Nephron progenitor cell (in vitro differentiated cells): ENCODE data around the gene PRICKLE2.

Experiments used
- DNase-seq: peaks from one replicate; pipeline ENCODE4 v3.0.0; 2021
- H3K27ac Mint-ChIP-seq: 2 replicates; pipeline ENCODE4 v1.8.0; 2021; ENCODE audit warnings: mild to moderate bottlenecking, moderate library complexity, mixed read lengths
- H3K27me3 Mint-ChIP-seq: 2 replicates; pipeline ENCODE4 v1.8.0; 2021; ENCODE audit warnings: mild to moderate bottlenecking, low read depth, mixed read lengths; ENCODE audit not compliant: poor library complexity
- H3K36me3 Mint-ChIP-seq: 2 replicates; pipeline ENCODE4 v1.8.0; 2021; ENCODE audit warnings: low read depth, mixed read lengths
- H3K4me1 Mint-ChIP-seq: 2 replicates; pipeline ENCODE4 v1.8.0; 2021; ENCODE audit warnings: mixed read lengths
- H3K4me3 Mint-ChIP-seq: 2 replicates; pipeline ENCODE4 v1.8.0; 2021; ENCODE audit warnings: mild to moderate bottlenecking, moderate library complexity, mixed read lengths
- H3K9me3 Mint-ChIP-seq: 2 replicates; pipeline ENCODE4 v1.8.0; 2021; ENCODE audit warnings: mild to moderate bottlenecking, moderate library complexity, mixed read lengths
- CTCF ChIP-seq: fragments of 200-600 bp; sonication (generic); IDR thresholded peaks from 2 replicates; pipeline ENCODE4 v1.5.0; 2021; ENCODE audit warnings: antibody characterized with exemption

Gene PRICKLE2

GRCh38 chr3:64053581-64053980 lies 171.7 kb downstream of the PRICKLE2 start:
- H3K4me3 Mint-ChIP-seq: no peak overlapping the region
- no peak overlapping the region for H3K27ac Mint-ChIP-seq
- H3K27me3 Mint-ChIP-seq: peaks cover 3% of the 10 kb centered on the region
- no peak for TF ChIP-seq CTCF
- peaks cover 14% of the 10 kb centered on the region for H3K4me1 Mint-ChIP-seq
- no peak for DNase-seq
- no peaks in the 10 kb centered on the region for H3K9me3 Mint-ChIP-seq
- H3K36me3 Mint-ChIP-seq: no peaks in the 10 kb centered on the region

- peaks cover 14% of the 10 kb centered on the region for H3K4me1 Mint-ChIP-seq
- H3K27ac Mint-ChIP-seq: no peak overlapping the region
- no peak overlapping the region for H3K4me3 Mint-ChIP-seq
- H3K9me3 Mint-ChIP-seq: no peaks in the 10 kb centered on the region
- H3K27me3 Mint-ChIP-seq: peaks cover 3% of the 10 kb centered on the region
- no peak for TF ChIP-seq CTCF
- no peak for DNase-seq
- no peaks in the 10 kb centered on the region for H3K36me3 Mint-ChIP-seq
Measured at GRCh38 chr3:64053117-64053516, 172.1 kb downstream of the PRICKLE2 start.

- no peaks in the 10 kb centered on the region for H3K27me3 Mint-ChIP-seq
- TF ChIP-seq CTCF: no peak
- H3K36me3 Mint-ChIP-seq: no peaks in the 10 kb centered on the region
- no peak overlapping the region for H3K27ac Mint-ChIP-seq
- H3K4me3 Mint-ChIP-seq: no peak overlapping the region
- H3K4me1 Mint-ChIP-seq: peaks cover 25% of the 10 kb centered on the region
- no peaks in the 10 kb centered on the region for H3K9me3 Mint-ChIP-seq
- DNase-seq: no peak
Measured at GRCh38 chr3:64049832-64050231, 175.4 kb downstream of the PRICKLE2 start.

GRCh38 chr3:64049136-64049535 lies 176.1 kb downstream of the PRICKLE2 start:
- no peaks in the 10 kb centered on the region for H3K9me3 Mint-ChIP-seq
- peaks cover 25% of the 10 kb centered on the region for H3K4me1 Mint-ChIP-seq
- H3K36me3 Mint-ChIP-seq: no peaks in the 10 kb centered on the region
- no peak overlapping the region for H3K27ac Mint-ChIP-seq
- TF ChIP-seq CTCF: no peak
- DNase-seq: no peak
- no peaks in the 10 kb centered on the region for H3K27me3 Mint-ChIP-seq
- no peak overlapping the region for H3K4me3 Mint-ChIP-seq

GRCh38 chr3:64048631-64049061 lies 176.6 kb downstream of the PRICKLE2 start:
- peaks cover 23% of the 10 kb centered on the region for H3K4me1 Mint-ChIP-seq
- no peaks in the 10 kb centered on the region for H3K9me3 Mint-ChIP-seq
- H3K36me3 Mint-ChIP-seq: no peaks in the 10 kb centered on the region
- no peak for TF ChIP-seq CTCF
- no peak overlapping the region for H3K4me3 Mint-ChIP-seq
- no peak overlapping the region for H3K27ac Mint-ChIP-seq
- H3K27me3 Mint-ChIP-seq: no peaks in the 10 kb centered on the region
- DNase-seq: no peak

GRCh38 chr3:64047787-64048186 lies 177.5 kb downstream of the PRICKLE2 start:
- no peaks in the 10 kb centered on the region for H3K36me3 Mint-ChIP-seq
- peaks cover 21% of the 10 kb centered on the region for H3K4me1 Mint-ChIP-seq
- peak overlapping the region; percentile 20 for H3K4me3 Mint-ChIP-seq
- peak overlapping the region; percentile 24 for H3K27ac Mint-ChIP-seq
- no peak for TF ChIP-seq CTCF
- peaks cover 3% of the 10 kb centered on the region for H3K27me3 Mint-ChIP-seq
- H3K9me3 Mint-ChIP-seq: no peaks in the 10 kb centered on the region
- no peak for DNase-seq
